Activated CD4-positive, alpha-beta T cell treated with anti-CD3 and anti-CD28 coated beads, Interleukin-2, amount 50 U/mL, for 16 hours (primary cell): Measurements from ENCODE around the gene UBTF.

Experiments
- DNase-seq: peaks from one replicate; pipeline ENCODE4 v3.0.0-alpha.2; 2020

UBTF gene

DNA sequence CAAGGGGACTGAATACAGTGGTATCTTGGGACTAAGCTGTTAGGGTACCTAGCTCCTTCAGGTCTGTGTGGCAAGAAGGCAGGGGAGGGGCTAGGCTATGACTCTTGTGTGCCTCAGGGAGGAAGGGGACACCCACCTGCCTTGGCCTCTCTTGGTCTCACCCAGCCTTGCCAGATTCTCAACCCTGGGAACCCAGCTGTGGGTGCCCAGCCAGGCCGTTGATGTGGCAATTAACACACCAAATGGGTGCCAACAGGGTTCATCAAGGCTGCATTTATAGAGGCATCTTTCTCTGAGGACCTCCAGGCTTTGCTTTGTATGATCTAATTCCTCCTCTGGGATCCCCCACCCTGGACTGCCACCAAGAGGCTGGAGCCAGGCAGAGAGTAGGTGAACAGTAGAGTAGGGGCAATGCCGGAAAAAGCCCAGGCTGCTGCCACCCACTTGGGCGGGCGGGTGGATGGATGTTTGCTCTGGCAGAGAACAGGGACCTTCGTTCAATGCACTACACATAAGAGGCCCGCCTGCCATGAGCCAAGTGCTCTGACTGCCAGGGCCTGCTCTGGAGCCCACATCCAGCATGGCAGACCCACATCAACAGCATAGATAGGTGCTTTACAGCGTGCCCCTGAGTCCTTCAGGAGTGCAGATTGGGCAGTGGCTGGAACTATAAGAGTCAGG is 52.2 kb downstream of the UBTF start:
- DNase-seq, result no peak

DNA sequence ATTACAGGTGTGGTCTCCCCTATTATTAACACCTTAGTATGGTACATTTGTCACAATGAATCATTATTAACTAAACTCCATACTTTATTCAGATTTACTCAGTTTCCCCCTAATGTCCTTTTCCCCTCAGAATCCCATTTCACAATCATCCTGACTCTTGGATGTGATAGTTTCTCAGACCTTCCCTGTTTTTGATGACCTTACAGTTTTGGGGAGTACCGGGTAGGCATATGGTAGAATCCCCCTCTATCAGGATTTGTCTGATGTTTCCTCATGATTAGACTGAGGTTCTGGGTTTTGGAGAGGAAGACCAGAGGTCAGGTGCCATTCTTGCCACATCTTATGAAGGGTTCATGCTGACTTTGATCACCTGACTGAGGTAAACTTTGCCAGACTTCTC is 55.0 kb downstream of the UBTF start:
- no peak for DNase-seq

DNA sequence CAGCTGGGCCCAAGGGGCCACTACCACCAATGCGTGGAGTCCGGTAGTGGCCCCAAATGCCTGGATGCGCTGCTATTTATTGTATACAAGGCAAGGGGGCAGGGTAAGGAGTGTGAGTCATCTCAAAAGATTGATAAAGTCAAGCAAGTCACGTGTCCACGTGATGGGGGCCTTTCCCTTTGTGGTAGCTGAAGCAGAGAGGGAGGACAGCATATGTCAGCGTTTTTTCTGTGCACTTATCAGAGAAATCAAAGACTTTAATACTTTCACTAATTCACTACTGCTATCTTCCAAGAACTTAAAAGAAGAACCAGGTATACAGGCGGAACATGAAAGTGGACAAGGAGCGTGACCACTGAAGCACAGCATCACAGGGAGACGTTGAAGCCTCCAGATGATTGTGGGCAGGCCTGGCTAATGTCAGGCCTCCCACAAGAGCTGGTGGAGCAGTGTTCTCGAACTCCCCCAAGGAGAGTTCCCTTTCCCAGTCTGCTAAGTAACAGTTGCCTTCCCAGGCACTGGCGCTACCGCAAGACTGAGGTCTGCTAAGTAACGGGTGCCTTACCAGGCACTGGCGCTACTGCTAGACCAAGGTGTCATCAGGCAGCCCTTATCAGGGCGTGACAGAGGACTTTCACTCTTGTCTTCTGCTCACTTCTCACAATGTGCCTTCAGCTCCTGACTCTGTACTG is 59.8 kb downstream of the UBTF start:
- DNase-seq, result peak; percentile 60

DNA sequence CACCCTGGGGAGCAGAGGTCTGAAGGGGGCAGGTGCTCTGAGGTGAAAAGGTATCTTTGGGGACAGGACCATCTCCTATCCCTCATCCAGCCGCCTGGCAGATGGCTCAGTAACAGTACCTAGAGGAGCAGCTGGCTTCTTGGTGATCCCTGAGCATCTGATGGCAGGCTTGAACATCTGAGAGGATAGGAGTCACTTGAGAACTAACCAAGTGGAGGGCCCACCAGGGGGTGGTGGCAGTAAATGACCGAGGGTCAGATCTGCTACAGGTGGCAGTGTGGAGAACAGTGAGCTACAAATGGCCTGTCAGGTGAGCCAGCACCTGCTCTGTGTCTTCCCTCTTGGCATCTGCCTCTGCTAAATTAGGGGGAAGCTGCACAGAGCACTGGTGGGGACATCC is 64.0 kb downstream of the UBTF start:
- no peak for DNase-seq
